GM21576 (cell line): Measurements from ENCODE around the gene PCGF5.
"Not testable (repeated sequence)": the region's sequence is repeated elsewhere in the genome, so short reads cannot be mapped to it uniquely, and the experiment has no call there.

ENCODE experiments used
- ATAC-seq: cut with Tn5 transposase; IDR thresholded peaks from one replicate; pipeline ENCODE4 v1.9.1; 2021; ENCODE audit warnings: mild to moderate bottlenecking, moderate library complexity; ENCODE audit not compliant: unreplicated experiment

Gene PCGF5

GRCh38 chr10:91220194-91220953 is at the start of gene PCGF5:
Gene PCGF5, plus strand, starts transcription at chr10:91220663. Its CDS starts 2,209 bp downstream, at chr10:91222872.
- peak; percentile 92 for ATAC-seq

- no peak for ATAC-seq
These were observed 49.0 kb upstream of the PCGF5 start for GRCh38 chr10:91171485-91171884.

- no peak for ATAC-seq
These were observed 48.1 kb upstream of the PCGF5 start for GRCh38 chr10:91172348-91172747.

- no peak for ATAC-seq
These were observed 35.1 kb upstream of the PCGF5 start for GRCh38 chr10:91185239-91185875.

GRCh38 chr10:91187156-91187555 is 33.3 kb upstream of the PCGF5 start:
- ATAC-seq, result no peak

- ATAC-seq, result not testable (repeated sequence)
These were observed 32.5 kb upstream of the PCGF5 start for GRCh38 chr10:91188010-91188409.

- no peak for ATAC-seq
These were observed 31.6 kb upstream of the PCGF5 start for GRCh38 chr10:91188889-91189288.

GRCh38 chr10:91190388-91190870 is 30.0 kb upstream of the PCGF5 start:
- no peak for ATAC-seq

GRCh38 chr10:91190876-91191583 is 29.4 kb upstream of the PCGF5 start:
- ATAC-seq, result peak; percentile 51

GRCh38 chr10:91191584-91191919 is 28.9 kb upstream of the PCGF5 start:
- no peak for ATAC-seq

GRCh38 chr10:91194497-91195179 is 25.8 kb upstream of the PCGF5 start:
- ATAC-seq, result no peak

GRCh38 chr10:91196268-91197048 is 24.0 kb upstream of the PCGF5 start:
- ATAC-seq, result no peak

- ATAC-seq, result no peak
These were observed 23.3 kb upstream of the PCGF5 start for GRCh38 chr10:91197127-91197526.

- ATAC-seq, result peak; percentile 64
These were observed 21.7 kb upstream of the PCGF5 start for GRCh38 chr10:91198781-91199180.

GRCh38 chr10:91200314-91201212 is 19.9 kb upstream of the PCGF5 start:
- no peak for ATAC-seq

- no peak for ATAC-seq
These were observed 19.1 kb upstream of the PCGF5 start for GRCh38 chr10:91201213-91201996.

- ATAC-seq, result peak; percentile 42
These were observed 14.0 kb upstream of the PCGF5 start for GRCh38 chr10:91206427-91206826.

- peak; percentile 4 for ATAC-seq
These were observed 13.5 kb upstream of the PCGF5 start for GRCh38 chr10:91206837-91207474.
